GM18861 (cell line): Measurements from ENCODE around the gene EIF4H.
A peak's percentile ranks its signal among the peaks of the same experiment; 100 is the strongest.
"Not testable (repeated sequence)": the region's sequence is repeated elsewhere in the genome, so short reads cannot be mapped to it uniquely, and the experiment has no call there.

Experiments used
- ATAC-seq: cut with Tn5 transposase; IDR thresholded peaks from one replicate; pipeline ENCODE4 v1.9.1; 2021; ENCODE audit not compliant: unreplicated experiment

The EIF4H gene

DNA sequence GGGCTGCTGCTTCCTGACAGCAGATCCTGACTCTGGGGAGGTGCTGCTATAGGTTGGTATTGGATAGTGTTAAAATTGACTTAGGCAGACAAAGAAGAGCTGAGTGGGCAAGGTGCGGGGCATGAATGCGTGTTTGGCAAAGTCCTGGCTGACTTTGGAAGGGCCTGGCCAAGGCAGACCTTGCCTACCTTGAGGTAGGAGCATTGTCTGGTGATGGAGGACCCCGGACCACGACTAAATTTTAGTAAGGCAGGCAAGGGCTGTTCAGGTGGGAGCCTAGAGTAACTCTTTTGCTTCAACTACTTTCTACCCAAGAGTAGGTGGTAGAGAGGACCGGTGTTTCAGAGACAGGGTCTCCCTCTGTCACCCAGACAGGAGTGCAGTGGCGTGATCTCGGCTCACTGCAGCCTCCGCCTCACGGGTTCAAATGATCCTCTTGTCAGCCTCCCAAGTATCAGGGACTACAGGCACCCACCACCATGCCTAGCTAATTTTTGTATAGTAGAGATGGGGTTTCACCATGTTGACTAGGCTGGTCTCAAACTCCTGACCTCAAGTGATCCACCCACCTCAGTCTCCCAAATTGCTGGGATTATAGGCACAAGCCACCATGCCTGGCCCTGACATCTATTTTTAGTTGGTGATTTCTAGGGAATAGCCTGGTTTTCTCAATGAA is 23.4 kb downstream of the EIF4H start:
- no peak for ATAC-seq

DNA sequence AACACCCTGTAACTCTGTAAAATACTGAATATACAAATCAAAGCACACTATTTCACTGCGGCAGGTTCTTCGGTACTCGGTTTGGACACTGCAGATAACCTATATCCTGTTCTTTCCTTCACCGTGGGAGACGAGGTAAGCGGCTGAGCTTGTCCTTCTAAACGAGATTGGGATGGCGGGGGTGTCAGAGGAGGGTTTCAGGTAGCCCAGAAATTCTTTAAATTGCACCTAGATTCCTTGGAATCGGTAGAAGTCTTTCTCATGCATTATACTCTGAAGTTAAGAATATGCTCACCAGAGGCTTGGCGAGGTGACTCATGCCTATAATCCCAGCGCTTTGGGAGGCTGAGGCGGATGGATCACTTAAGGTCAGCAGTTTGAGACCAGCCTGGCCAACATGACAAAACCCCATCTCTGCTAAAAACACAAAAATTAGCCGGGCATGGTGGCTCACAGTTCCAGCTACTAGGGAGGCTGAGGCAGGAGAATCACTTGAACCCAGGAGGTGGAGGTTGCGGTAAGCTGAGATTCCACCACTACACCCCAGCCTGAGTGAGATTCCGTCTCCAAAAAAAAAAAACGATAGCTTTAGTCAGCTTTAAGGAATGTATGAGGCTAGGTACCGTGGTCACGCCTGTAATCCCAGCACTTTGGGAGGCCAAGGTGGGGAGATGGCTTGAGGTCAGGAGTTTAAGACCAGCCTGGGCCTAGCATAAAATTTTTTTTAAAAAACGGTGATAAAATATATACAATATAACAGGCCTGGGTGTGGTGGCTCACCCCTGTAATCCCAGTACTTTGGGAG is 25.6 kb downstream of the EIF4H start:
- no peak for ATAC-seq

DNA sequence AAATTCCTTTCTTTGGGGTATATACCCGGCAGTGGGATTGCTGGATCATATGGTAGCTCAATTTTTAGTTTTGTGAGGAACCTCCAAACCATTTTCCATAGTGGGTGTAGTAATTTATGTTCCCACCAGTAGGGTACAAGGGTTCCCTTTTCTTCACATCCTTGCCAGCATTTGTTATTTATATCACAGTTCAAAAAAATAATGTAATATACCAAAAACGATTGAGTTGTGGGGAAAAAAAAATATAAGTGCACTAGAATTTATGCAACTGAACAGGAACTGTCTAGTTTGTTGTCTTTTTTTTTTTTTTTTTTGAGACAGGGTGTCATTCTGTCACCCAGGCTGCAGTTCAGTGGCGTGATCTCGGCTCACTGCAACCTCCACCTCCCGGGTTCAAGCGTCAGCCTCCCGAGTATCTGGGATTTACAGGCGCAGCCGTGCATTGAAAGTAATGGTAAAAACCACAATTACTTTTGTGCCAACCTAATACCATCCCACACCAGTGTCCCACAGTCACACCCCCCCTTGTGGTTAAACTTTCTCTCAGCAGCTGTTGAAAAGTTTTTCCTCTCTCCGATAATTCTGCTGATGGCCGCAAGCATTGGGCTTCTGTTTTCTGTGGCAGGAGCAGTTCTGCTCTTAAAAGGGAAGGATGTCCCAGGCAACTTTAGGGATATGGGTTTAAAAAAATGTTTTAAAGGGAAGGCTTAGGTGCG is 28.8 kb downstream of the EIF4H start:
- no peak for ATAC-seq

DNA sequence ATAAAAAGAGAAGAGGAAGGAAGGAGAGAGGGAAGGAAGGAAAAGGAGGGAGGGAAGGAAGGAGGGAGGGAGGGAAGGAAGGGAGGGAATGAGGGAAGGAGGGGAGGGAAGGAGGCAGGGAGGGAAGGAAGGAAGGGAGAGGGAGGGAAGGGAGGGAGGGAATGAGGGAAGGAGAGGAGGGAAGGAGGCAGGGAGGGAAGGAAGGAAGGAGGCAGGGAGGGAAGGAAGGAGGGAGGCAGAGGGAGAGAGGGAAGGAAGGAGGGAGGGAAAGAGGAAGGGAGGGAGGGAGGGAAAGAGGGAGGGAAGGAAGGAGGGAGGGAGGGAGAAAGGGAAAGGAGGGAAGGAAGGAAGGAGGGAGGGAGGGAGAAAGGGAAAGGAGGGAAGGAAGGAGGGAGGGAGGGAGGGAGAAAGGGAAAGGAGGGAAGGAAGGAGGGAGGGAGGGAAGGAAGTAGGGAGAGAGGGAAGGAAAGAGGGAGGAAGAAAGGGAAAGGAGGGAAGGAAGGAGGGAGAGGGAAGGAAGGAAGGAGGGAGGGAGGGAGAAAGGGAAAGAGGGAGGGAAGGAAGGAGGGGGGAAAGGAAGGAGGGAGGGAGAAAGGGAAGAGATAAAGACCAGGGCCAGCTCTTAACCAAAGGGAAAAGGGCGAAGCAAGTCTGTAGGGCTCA is 29.9 kb downstream of the EIF4H start:
- no peak for ATAC-seq

DNA sequence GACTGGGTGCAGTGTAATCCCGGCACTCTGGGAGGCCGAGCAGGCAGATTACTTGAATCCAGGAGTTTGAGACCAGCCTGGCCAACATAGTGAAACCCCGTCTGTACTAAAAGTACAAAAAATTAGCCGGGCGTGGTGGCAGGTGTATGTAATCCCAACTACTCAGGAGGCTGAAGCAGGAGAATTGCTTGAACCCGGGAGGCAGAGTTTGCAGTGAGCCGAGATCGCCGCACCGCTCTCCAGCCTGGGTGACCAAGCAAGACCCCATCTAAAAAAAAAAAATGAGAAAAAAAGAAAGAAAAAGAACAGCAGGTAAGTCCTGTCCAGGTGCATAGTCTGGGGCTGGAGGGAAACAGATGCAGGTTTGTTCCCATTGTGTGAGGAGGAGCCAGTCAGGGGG is 31.9 kb downstream of the EIF4H start:
- ATAC-seq = not testable (repeated sequence)

DNA sequence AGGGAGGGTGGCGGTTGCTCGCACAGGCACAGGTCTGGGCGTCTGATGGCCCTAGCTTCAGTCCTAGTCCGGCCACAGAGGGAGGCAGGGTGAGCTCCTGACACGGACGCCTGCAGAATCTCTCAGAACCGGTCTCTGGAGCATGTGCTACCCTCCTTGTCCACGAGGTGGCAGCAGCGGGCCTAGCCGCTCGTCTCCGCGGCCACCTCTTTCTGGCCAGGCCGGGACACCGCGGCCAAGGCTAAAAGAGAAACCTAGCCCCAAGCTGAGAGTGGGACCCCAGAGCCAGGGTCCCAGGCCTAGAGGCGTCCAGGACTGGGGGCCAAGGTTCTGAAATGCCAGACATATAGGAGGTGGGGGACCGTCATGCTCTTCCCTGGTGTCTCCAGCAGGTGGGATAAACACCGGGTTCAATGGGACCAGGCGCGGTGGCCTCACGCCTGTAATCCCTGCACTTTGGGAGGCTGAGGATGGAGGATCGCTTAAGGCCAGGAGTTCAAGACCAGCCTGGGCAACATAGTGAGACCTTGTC is 32.5 kb downstream of the EIF4H start:
- no peak for ATAC-seq

DNA sequence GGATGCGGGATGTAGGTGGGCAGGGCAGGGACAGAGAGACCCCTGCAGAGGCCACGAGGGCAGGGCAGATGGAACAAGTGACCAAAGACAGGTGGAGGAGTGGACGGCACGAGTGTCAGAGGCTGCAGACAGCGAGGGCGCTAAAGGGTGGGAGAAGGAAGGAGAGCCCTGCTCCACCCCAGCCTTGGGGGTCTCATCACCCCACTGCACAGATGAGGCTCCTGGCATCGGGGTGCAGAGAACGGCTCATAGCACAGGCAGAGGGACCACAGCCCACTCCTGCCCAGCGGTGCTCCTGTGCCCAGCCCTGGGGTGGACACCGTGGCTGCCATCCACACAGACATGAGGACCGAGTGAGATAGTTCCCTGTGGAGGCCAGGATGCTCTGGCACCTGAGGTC is 33.4 kb downstream of the EIF4H start:
- no peak for ATAC-seq

DNA sequence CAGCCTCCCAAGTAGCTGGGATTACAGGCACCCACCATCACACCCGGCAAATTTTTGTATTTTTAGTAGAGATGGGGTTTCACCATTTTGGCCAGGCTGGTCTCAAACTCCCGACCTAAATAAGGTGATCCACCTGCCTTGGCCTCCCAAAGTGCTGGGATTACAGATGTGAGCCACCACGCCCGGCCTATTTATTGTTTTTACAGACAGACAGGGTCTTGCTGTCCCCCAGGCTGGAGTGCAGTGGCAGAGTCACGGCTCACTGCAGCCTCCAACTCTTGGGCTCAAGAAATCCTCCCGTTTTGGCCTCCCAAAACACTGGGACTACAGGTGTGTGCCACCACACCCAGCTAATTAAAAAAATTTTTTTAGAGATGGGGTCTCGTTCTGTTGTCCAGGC is 34.1 kb downstream of the EIF4H start:
- not testable (repeated sequence) for ATAC-seq

DNA sequence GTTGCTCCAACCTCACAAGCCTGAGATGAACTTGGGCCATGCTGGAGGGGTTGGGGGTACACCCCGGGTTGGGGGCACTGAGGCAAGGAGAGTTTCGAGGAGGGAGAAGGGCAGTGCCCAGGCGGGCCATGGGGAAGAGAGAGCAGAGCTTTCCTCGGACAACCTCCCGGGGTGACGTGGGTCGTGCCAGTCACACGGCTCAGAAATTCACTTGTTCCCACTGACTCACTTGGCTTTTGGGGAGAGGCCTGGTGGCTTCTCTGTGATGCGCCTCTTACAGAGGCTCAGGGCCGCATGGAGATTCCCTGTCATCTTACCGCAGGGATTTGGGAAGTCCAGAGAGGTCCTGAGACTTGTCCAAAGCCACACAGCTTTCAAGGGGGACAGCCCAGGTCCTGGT is 38.5 kb downstream of the EIF4H start:
- no peak for ATAC-seq

DNA sequence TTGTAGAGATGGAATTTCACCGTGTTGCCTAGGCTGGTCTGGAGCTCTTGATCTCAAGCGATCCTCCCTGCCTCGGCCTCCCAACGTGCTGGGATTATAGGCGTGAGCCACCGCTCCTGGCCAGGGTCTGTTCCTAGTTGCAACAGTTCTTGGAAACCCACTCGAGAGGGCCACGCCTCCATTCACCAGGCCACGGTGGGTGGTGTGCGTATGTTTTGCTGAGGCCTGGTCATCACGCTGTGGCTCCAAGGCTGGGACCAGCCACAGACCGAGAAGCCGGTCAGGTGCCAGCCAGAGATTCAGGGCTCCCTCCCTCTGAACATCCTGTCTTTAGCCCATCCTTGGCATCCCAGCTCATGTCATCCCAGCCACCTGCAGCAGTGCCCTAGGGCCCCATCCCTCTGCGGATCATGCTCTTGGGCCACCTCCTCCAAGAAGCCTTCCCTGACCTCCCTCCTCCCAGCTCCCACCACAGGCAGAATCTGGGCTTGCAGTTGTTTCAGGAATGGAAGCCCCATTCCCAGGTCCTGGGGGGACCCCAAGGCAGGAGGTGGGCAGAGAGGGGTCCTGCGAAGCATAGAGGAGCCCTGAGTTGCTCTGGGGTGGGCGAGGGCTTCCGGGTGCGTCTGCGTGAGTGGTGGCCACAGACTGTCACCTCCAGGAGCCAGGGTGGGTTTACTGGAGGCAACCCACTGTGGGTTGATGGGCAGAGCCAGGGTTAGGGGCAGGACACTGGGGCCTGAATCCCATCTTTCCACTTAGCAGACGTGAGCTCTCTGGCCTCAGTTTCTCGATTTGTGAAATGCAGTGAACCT is 40.9 kb downstream of the EIF4H start:
- ATAC-seq = no peak

DNA sequence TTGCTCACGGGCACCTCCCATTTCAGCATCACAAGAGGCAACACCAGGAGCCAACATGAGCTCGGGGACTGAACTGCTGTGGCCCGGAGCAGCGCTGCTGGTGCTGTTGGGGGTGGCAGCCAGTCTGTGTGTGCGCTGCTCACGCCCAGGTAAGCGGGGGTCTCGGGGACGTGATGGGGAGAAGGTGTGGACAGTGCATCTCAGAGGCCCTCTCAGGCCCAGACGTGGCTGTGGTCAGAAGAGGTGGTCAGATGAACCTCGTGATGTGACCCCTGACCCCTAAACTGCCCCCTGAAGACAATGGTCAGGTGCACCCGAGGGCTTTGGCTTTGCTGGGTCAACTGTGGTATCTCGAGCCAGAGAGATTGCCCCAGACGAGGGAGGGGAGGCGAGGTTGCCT is 41.8 kb downstream of the EIF4H start:
- ATAC-seq = no peak

DNA sequence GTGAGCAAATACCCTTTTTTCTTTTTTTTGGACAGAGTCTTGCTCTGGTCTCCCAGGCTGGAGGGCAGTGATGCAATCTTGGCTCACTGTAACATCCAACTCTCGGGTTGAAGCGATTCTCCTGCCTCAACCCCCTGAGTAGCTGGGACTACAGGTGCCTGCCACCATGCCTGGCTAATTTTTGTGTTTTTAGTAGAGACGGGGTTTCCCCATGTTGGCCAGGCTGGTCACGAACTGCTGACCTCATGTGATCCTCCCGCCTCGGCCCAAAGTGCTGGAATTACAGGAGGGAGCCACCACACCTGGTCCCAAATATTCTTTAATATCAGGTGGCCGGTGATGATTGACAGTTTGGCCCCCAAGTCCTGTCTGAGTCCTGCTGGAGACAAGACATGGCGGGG is 42.2 kb downstream of the EIF4H start:
- ATAC-seq = no peak

DNA sequence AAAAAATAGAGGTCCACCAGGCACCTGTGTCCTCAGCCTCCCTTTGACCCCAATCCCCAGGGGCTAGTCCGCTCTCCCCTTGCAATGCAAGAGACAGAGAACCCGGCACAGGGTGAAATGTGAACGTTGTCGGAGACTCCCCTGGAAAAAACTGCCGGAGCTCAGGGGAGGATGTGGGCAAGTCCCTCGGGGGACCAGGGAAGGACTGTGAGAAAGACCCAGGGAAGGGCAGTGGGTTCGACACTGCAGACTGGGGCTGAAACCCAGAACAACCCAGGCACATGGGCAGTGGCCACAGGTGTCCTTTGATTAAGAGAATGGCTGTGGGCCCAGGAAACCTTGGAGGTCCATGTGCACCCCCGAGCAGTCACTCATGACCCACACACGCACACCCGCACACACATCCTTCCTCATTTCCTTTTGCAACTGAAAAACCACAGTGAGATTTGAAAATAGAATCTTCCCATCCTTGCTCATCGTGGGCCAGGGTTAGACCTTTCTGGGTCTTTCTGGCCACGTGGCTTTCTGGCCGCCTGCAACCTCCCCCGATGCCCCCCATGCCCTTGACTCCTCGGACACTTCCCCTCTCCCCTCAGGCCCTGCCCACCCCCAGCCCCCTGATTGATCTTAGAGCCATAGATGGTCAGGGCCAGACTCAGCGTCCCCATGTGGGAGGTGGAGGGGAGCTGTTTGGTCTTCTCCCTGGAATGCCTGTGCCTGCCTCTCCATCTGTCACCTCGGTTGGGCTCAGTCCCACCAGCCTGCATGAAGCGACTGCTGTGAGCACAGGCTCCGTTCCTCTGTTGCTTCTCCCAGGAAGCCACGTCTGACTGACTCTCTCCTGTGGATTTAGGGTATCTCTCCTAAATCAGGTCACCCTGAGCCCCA is 43.5 kb downstream of the EIF4H start:
- peak; percentile 56 for ATAC-seq

DNA sequence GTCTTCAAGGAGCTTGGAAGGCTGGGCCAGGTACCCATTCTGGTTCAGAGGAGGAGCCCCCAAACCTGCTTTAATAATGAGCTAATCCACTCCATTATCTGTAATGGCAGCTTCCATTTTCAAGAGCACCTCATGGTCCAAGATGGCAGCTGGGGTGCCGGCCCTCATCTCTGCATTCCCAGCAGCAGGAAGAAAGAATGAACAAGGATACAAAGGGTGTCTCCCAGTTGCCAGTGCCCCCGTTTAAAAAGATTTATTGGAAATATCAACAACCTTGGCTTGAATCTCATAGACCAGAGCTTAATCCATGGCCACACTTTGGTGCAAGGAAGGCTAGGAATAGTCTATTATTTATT is 44.2 kb downstream of the EIF4H start:
- ATAC-seq = no peak

DNA sequence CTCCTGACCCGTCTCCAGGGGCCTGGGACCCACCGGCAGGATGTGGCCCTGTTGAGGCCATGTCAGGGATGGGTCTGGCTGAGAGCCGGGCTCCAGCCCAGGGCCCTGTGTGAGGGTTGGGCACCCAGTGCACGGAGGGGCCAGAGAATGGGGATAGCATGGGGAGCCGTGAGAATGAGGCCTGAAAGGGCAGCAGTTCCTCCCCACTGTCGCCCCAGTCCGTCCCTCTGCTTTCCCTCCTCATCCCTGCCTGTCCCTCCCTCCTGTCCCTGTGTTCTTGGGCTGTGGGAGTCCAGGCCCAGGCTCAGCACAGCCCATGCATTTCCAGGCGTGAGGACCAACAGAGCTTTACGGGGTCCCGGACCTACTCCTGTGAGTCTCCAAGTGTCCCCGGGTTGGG is 45.3 kb downstream of the EIF4H start:
- ATAC-seq = no peak

DNA sequence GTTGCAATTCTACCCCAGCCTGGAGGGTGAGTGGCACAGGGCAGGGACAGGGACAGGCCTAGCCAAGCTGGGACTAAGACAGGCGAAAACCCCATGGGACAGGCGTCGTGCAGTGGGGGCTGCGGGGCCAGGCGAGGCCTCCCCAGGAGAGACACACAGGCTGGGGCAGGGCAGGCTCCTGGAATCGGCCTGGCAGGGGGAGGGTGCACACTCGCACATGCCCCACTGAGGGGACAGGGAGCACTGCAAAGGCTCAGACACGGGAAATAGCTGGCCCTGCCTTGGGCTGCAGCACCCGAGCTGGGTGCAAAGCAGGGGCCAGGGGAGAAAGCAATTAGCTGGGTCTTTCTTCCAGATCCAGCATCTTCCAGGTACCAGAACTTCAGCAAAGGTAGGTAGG is 46.1 kb downstream of the EIF4H start:
- ATAC-seq = no peak

DNA sequence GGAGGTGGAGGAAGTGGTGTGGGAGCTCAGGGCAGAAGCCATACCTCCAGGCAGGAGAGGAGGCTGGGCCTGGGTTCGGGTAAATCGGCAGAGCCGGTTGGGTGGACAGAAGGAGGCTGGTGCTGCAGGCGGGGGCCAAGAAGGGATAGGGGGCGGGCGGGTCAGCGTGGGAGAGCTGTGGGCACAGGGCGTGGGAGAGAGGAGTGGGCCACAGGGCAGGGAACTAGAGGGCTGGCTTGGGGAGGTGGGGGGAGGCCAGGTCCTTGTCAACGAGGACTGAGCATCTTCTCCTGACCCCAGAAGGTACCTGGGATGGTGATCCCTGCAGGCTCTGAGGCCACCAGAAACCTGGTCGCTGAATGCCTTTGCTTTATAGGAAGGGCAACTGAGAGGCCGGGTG is 47.6 kb downstream of the EIF4H start:
- ATAC-seq = no peak

DNA sequence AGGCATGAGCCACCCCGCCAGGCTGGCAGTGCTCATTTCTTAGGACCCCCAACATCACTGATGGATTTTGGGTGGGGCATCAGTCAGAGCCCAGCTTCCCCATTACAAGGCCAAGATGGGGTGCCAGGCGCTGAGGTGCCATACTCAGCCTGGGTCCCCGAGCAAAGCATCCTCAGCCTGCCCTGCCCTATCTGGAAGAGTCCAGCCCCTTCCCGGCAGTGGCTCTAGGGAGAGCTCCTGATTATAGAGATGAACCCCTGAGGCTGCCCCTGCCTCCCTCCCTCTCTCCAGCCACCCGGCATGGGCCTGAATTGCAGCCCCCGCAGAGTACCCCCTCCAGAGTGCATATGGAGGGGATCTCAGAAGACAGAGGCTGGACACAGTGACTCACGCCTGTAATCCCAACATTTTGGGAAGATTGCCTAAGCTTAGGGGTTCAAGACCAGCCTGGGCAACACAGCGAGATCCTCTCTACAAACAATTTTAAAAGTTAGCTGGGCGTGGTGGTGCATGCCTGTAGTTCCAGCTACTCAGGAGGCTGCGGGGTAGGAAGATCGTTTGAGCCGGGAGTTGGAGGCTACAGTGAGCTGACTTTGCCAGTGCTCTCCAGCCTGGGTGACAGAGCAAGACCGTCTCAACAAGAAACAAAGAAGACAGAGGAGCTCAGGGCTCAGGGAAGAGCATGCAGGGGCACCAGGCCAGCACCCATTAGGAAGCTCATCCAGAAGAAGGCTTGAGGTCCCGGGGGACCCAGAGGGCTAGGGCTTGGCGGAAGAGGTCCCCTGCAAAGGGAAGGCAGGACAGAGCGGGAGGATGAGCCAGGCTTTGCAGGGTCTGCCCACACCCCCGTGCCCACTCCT is 48.9 kb downstream of the EIF4H start:
- ATAC-seq = no peak
